Colon (tissue), 2 donors: Measurements from ENCODE around the gene ZDHHC14.
"Not testable (repeated sequence)": the region's sequence is repeated elsewhere in the genome, so short reads cannot be mapped to it uniquely, and the experiment has no call there.

Source experiments
- FAIRE-seq: peaks from 2 replicates; lab custom pipeline; 2012; peaks lifted over from hg19 to GRCh38; lab: Jason Lieb, UNC
- donor health status: control.
- donor health status: control.

Gene ZDHHC14

DNA sequence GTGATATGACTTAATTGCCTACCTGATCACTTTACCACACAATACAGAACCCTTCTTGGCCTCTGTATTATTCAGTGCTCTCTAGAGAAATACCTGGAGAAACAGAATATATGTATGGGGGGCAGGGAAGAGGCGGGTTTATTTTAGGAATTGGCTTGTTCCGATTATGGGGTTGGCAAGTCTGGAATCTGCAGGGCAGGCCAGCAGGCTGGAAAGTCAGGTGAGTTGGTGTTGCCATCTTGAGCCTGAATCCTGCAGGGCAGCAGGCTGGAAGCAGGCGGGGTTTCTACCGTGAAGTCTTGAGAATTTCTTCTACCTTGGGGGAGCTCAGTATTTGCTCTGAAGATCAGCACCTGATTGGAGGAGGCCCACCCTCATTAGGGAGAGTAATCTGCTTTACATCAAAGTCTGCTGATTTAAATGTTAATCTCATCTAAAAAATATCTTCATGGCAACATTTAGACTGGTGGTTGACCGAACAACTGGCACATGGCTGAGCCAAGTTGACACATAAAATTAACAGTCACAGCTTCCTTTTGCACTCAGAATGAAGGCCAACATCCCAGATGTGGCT, 193.9 kb downstream of the ZDHHC14 start:
- no peak for FAIRE-seq

DNA sequence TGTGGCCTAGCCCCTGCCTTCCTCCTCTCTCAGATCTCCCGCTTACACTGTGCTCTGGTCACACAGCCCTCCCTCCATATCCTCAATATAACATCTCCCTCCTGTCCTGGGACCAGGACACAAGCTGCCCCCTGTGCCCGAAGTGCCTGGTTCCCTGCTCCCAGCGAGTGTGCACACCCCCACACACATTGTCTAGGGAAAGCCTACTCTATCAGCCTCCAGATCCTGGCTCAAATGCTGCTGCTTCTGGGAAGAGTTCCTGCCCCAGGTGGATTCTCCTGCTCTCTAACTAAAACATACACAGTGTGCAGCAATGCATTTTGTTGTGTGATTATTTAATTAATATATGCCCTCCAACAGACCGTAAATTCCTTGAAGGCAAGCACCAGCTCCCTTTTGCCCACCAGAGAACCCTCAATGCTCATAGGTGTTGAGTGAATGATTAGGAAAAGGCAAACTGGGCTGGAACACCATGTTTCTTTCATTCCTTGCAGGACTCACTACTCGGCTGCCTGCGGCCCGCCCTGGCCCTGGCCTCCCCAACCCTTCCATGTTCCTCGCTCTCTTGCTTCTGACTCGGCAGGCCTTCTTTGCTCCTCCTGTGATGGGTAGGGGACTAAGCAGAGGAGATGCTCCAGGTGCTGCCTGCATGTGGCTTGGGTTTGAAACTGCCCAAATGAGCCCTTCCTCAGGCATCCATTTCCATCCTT, 194.6 kb downstream of the ZDHHC14 start:
- no peak for FAIRE-seq

DNA sequence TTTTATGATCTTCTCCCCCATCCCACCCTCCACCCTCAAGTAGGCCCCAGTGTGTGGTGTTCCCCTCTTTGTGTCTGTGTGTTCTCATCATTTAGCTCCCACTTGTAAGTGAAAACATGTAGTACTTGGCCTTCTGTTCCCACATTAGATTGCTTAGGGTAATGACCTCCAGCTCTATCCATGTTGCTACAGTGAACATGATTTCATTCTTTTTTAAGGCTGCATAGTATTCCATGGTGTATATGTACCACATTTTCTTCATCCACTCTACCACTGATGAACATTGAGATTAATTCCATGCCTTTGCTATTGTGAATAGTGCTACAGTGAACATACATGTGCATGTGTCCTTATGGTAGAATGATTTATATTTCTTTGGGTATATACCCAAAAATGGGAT, 196.0 kb downstream of the ZDHHC14 start:
- not testable (repeated sequence) for FAIRE-seq

DNA sequence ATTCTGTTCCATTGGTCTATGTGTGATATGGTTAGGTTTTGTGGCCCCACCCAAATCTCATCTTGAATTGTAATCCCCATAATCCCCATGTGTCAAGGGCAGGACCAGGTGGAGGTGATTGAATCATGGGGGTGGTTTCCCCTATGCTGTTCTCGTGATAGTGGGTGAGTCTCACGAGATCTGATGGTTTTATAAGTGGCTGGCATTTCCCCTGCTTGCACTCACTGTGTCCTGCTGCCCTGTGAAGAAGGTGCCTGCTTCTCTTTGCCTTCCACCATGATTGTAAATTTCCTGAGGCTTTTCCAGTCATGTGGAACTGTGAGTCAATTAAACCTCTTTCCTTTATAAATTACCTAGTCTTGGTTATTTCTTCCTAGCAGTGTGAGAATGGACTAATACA, 197.5 kb downstream of the ZDHHC14 start:
- not testable (repeated sequence) for FAIRE-seq

DNA sequence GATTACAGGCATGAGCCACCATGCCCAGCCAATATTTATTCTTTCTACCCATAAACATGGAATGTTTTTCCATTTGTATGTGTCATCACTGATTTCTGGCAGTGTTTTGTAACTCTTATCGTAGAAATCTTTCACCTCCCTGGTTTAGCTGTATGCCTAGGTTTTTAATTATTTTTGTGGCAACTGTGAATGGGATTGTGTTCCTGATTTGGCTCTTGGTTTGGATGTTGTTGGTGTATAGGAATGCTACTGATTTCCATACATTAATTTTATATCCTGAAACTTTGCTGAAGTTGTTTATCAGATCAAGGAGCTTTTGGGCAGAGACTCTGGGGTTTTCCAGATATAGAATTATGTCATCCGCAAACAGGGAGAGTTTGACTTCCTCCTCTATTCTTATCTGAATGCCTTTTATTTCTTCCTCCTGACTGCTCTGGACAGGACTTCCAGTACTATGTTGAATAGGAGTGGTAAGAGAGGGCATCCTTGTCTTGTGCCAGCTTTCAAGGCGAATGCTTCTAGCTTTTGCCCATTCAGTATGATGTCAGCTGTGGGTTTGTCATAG, 198.6 kb downstream of the ZDHHC14 start:
- no peak for FAIRE-seq

DNA sequence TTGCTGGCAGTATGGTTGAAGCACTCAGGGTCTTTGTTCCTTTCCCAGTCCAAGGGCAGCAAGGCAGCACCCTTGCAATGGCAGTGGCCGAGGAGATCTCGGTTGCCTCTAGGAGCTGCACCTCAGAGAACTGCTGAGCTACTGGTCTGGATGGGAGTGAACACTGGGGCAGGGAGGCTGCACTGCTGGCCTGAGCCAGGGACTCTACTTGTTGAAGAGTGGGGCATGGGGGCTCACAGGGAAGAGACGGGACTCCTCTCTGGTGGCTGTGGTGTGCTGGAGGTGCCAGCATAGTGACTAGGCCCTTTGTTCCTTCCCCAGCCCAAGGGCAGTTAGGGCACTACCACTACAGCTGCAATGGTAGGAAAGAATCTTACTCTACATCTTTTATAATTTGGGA, 203.0 kb downstream of the ZDHHC14 start:
- FAIRE-seq = no peak

DNA sequence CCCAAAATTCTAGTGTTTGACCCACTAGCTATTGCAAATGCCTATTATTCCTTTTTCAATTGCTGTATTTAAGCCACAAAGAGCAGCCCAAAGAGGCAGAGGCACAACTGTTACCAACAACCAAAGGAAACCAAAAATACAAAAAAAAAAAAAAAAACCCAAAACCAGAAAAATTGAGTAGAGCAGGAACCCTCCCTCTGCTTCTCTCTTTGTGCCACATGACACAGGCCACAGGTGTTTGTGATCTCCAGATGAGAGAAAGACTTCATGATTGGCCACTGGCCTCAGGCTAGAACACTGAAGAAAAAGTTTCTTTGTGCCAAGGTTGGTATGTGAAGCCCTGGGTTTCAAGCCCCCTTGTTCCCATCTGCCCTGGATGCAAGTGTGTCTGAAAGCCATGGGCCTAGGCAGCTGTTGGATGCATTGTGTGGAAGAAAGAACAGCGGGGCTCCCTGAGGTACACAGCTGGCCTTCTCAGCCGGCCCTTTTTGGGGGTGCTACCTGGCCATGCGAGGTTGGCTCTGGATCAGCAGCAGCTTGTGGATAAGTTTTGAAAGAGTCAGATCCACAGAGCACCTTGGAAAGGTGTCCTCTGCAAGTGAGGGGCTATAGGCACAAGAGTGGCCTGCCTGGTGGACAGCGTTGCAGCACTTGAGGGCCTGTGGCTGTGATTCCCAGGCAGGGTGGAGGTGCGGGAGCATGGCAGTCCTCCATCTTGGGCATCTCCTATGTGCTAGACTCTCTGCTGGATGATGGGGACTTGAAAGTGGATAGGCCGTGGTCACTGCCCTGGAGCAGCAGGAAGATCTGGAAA, 204.5 kb downstream of the ZDHHC14 start:
- no peak for FAIRE-seq

DNA sequence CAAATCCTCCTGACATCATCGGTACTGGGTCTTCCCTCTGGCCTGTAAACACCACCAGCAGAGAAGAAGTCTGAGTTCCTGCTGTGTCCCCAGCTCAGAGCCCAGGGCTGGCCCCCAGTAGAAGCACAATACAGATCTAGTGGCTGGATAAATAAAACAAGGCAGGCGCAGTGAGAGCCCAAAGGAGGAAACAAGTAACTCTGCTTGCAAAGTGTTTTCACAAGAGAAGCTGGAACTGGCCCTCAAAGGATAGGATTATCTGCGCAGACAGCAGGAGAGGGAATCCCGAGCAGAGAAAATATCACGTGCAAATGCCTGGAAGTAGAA, 205.1 kb downstream of the ZDHHC14 start:
- FAIRE-seq = no peak

DNA sequence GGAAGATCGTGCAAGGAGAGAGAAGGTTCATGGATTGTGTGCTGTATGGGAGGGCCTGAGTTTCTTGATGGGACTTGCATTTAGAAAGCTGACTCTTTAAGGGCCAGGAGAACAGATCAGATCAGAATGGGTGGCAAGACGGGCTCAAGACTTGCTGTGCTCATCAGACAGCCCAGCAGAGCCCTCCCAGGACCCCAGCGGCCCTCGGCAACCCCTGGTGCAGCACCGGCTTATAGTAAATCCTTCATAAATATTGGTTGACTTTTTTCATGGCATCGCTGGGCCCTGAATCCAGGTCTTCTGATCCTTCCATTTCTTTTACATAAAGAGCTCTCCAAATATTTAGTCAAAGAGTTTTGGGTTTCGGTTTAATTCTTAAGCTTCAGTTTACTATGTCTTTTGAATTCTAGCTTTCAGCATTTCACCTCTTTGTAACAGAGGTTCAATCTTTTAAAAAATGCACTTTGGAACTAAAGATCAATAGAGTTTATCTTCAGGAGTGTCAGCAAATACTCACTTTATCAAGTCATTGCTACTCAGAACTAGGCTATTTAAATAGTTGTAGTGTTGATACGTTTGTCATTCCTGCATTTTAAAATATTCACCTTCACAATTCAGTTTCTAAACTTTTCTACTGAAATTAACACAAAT, 205.6 kb downstream of the ZDHHC14 start:
- FAIRE-seq = no peak

DNA sequence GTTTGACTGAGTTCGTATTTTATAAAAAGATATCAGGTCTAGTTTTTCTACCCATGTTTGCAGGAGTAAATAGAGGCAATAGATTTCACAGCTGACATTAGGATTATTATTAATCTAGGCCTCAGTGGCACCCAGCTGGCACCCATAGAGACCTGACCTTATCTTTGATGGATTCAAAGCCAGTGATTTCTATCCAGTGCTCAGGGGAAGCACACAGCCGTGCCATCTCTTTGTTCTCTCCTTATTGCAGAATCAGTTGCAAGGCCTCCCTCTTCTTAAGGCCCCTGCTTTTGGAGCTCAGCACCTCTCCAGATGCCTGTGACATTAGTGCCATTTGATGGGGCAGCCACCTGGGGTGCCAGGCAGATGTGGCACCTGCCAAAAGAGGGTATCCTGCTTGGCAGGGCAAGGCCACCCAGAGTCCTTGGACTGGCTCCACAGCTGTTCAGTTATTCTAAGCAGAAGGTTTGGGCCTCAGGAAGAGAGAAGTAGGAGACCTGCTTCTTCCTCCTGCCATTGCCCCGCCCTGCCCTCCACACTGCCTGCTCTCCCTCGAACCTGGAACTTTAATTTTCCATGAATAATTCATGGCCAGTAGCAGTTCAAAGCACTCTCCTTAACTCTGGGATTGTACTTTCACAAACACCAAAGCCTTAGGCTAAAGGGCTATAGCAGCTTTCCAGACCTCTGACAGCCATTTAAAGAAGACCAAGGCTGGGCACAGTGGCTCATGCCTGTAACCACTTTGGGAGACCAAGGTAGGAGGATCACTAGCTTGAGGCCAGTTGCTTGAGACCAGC, 206.3 kb downstream of the ZDHHC14 start:
- no peak for FAIRE-seq

DNA sequence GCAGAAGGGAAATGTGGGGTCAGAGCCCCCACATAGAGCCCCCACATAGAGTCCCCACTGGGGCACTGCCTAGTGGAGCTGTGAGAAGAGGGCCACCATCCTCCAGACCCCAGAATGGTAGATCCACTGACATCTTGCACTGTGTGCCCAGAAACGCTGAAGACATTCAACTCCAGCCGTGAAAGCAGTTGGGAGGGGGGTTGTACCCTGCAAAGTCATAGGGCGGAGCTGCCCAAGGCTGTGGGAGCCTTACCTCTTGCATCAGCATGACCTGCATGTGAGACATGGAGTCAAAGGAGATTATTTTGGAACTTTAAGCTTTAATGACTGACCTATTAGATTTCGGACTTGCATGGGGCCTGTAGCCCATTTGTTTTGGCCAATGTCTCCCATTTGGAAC, 209.7 kb downstream of the ZDHHC14 start:
- FAIRE-seq = not testable (repeated sequence)

DNA sequence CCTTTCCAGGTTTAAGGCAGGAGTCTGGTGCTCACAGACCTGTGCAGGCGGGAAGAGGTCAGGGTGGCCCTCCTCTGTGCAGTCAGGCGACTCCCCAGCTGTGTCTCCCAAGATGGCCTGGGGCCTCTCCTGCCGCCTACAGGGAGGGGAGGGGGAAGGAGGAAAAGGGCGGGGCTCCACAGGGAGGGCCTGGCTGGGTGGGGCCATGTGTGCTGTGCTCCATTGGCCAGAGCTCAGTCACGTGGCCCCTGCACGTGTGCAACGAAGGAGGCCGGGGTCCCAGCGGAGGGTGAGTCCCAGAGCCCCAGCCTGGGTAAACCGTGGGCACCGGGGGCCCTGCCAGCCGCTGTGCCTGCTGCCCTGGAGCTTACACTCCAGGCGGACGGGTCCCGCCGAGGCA, 211.6 kb downstream of the ZDHHC14 start:
- no peak for FAIRE-seq

DNA sequence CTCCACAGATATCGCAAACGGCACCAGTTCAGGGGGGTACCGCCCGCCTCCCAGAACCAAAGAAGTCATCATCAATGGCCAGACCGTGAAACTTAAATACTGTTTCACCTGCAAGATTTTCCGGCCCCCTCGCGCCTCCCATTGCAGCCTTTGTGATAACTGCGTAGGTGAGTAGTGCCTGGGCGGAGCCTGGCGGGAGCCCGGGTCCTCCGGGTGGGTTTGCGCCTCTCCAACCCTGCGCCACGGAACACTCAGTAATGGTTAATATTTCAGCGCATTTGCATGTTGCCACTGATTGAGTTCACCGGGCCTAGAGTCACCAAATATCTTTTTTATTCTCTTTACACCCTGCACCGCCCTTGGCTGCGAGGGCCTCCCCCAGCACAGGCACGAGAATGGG, 212.0 kb downstream of the ZDHHC14 start:
- no peak for FAIRE-seq

DNA sequence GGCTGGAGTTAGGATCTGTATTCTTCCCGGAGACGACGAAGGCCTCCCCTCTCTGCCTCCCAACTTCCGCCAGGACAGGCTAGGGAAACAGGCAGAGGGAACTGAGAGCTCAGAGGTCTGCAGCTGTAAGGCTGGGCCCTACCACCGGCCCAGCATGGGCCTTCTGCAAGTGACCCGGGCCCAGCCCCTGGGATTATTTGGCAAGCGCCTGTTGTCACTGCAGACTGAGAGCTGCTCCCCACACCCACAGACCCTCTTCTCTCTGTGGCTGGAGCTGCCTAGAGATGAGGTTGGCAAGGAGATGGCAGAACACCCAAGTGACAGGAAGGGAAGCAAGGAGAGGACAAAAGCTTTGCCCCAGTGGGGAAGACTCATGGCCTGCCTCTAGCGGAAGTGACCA, 212.6 kb downstream of the ZDHHC14 start:
- no peak for FAIRE-seq

DNA sequence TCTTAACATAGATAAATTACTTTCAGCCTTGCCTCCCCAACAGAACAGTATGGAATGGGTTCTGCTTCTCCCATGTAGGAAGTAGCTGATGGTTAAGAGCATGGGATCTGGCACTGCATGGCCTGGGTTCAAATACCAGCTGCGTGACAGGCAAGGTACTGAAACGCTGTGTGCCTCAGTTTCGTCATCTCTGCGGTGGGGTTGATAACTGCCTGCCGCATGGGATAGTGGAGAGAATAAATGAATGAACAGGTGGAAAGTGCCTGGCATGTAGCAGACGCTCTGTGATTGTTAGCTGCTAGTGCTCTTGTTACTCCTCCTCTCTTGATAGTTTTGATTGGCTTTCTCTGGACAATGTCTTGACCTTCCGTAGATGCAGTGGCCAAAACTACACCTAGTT, 213.3 kb downstream of the ZDHHC14 start:
- no peak for FAIRE-seq

DNA sequence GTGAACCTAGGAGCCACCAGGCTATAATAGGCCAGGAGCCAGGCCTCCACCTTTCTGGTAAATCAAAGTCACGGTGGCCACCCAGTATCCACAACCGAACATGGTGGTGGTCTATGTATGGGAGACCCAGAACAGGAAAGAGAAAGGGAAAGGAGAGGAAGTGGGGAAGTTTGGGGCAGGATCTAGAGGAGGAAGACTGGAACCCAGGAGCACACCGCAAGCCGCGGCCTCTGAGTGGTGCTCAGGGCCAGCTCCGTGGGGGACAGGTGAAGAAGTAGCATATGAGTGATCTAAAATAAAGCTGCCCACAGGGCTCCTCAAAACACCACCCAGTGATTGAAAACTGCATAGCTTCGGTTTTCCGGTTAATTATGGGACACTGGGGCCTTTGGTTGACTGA, 214.8 kb downstream of the ZDHHC14 start:
- no peak for FAIRE-seq

DNA sequence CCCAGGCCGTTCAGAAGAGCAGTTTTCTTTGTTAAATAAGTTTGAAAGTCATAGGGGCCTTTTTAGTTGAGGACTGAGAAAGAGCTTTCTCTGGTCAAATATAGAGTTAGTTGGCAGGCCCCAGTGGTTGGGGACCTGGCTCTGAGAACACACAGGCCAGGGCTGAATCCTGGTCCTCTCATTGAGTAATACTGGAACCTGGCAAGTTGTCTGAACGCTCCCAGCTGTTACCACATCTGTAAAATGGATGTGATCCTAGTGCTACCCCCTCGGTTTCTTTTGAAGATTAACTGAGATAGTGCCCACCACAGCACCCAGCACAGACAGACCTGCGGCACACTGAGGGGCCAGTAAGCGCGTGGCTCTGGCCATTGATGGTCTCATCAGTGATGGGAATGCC, 215.5 kb downstream of the ZDHHC14 start:
- no peak for FAIRE-seq

DNA sequence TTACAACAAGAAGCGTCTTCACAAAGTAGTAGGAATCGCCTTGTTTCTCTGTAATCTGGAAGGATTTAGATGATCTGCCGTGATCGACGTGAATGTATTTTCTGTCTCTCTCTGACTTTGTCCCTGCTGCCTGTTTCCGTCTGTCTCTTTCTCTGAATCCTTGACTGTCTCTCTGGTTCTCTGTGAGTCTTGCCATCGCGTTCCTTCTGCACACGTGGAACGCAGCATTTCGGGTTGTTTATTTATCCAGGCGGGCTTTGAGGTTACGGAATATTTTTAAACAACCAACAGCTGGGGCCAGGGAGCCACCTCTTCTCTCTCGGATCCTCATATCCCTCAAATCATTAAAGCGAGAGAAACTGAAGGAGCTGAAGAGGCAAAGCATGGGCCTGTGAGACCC, 215.9 kb downstream of the ZDHHC14 start:
- no peak for FAIRE-seq

DNA sequence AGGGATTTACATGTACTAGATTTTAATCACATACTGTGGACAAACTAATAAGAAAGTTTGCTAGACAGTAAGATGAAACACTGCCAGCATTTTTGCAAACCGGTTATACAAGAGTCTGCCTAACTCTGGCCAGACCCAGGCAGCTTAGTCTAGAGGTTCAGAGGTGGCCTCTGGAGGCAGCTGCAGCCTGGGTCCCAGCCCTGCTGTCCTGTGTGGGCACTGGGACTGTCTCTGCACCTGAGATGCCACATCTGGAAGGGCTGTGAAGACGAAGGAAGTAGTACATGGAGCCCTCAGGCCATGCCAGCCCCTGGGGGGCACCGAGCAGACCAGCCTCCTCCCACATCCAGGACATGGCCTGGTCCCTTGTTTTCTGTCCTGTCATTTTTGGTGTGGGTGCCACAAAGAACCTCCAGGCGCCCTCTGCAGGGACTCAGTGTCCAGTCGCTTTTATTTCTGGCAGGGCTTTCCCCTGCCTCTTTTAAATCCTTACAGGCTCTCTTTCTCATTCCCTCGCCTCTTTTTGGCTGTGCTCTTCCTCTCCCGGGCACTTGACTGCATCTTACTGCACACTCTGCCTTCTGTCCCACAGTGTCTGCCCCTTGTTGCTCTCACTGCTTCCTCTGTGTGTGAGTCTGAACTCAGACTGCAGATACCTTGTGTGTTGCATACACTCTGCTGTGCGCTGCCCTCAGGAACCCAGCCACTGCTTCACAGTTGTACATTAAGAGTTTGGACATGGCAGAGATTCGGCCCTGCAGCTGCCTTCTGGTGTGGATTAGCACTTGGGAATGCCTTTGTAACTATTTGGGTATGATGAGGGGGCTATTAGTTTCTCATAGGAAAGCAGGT, 216.7 kb downstream of the ZDHHC14 start:
- FAIRE-seq = no peak

DNA sequence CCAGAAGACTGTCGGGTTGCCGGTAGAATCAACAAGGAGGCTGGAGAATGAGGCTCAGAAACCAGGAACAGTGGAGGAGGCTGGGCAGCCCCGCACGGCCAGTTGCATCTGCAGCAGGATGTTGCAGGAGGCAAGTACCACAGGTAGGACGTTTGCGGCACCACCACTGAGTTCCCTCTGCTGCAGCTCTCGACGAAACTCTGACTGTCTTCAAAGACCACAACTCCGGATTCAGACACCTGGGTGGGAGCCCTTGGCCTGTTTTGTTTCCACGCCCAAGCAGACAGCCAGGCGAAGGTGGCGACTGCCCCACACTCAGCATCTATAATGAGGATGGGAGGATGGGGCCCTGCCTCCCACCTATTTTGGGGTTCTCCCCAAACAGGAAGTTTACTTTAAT, 218.2 kb downstream of the ZDHHC14 start:
- no peak for FAIRE-seq

DNA sequence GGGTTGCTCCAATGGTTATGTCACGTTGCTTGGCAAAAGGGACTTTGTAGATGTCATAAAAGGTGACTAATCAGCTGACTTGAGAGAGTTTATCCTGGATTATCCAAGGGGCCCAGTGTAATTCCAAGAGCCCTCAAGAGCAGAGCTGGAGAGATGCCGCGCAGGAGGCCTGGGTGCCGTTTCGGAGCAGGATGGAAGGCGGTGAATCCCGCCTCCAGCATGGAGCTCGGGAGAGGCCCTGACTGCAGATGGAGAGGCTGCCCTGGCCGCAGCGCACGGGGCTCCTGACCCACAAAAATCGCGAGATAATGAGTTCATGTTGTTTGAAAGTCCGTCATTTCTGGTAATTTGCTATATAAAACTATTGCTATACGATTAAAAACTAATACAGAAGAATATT, 219.8 kb downstream of the ZDHHC14 start:
- FAIRE-seq = no peak
